Middle frontal gyrus (tissue), 1 donor: ENCODE results near the gene GPC2.
"Not testable (repeated sequence)": the region's sequence is repeated elsewhere in the genome, so short reads cannot be mapped to it uniquely, and the experiment has no call there.

ENCODE experiments used
- DNase-seq: peaks from one replicate; pipeline ENCODE4 v3.0.0-alpha.2; 2015; ENCODE audit warnings: low spot score; ENCODE audit errors: extremely low spot score

The GPC2 gene

DNA sequence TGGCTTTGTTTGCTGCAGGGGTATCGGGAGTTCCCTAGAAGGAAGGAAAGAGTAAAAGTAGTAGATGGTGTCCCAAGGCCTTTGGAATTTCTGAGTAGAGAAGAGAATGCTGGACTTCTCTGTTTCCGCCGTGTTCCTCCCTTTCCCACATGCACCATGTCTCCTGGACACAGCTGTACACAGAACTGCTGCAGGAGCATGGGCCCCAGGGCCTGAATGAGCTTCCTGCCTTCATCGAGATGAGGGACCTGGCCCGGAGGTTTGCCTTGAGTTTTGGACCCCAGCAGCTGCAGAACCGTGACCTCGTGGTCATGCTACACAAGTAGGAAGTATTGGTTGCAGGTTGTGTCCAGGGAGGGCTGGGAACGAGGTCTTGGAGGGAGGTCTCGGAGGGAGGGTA lies 27.3 kb upstream of the GPC2 start:
- no peak for DNase-seq

GRCh38 chr7:100200693-100201092 lies 23.5 kb upstream of the GPC2 start:
- no peak for DNase-seq

DNA sequence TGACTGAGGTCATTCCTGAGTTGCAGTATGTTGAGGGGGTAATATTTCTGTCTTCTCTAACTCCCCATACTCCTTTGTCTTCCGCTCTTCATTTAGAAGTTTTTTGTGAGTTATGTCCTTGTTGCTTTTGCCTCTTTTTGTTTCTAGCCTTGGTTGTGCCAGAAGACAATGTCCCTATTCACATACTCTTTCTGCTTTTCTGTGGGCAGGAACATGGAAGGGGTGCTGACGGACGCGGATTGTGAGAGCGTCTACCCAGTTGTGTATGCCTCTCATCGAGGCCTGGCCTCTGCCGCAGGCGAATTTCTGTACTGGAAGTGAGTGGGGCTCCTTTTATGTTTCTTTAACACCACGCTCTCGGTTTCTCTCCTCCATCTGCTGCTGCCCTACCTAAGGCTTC lies 21.1 kb upstream of the GPC2 start:
- DNase-seq, result no peak

DNA sequence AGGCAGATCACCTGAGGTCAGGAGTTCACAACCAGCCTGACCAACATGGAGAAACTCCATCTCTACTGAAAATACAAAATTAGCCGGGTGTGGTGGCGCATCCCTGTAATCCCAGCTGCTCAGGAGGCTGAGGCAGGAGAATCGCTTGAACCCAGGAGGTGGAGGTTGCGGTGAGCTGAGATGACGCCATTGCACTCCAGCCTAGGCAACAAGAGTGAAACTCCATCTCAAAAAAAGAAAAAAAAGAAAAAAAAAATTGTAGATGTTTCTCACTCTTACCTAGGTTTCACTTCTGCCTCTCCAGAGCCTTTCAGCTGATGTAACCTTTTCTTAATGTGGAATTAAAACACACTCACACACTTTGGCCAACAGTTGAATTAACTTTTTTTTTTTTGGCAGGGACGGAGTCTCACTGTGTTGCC lies 18.7 kb upstream of the GPC2 start:
- not testable (repeated sequence) for DNase-seq

- DNase-seq, result no peak
These were observed 18.0 kb upstream of the GPC2 start for GRCh38 chr7:100195222-100195621.

DNA sequence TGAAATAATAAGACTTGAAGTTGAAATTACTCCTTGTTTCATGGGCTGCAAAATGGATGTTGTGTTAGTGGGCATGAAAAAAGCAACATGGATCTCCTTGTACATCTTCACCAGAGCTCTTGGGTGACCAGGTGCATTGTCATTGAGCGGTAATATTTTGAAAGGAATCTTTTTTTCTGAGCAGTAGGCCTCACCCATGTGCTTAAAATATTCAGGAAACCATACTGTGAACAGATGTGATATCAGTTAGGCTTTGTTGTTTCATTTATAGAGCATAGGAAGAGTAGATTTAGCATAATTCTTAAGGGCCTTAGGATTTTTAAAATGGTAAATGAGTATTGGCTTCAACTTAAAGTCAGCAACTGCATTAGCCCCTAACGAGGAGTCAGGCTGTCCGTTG lies 15.8 kb upstream of the GPC2 start:
- no peak for DNase-seq

GRCh38 chr7:100192281-100192862 lies 15.2 kb upstream of the GPC2 start:
- not testable (repeated sequence) for DNase-seq

DNA sequence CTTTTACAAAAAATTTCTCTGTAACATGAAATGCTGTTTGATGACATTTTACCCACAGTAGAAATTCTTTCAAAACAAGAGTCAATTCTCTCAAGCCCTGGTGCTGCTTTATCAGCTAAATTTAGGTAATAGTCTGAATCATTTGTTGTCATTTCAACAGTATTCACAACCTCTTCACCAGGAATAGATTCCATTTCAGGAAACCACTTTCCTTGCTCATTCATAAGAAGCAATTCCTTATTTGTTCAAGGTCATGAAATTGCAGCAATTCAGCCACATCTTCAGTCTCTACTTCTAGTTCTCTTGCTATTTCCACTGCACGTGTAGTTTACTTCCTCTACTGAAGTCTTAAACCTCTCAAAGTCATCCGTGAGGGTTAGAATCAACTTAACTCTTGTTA lies 14.6 kb upstream of the GPC2 start:
- DNase-seq, result no peak

GRCh38 chr7:100190048-100190711 lies 13.0 kb upstream of the GPC2 start:
- DNase-seq, result no peak

- no peak for DNase-seq
These were observed 11.9 kb upstream of the GPC2 start for GRCh38 chr7:100189061-100189460.

DNA sequence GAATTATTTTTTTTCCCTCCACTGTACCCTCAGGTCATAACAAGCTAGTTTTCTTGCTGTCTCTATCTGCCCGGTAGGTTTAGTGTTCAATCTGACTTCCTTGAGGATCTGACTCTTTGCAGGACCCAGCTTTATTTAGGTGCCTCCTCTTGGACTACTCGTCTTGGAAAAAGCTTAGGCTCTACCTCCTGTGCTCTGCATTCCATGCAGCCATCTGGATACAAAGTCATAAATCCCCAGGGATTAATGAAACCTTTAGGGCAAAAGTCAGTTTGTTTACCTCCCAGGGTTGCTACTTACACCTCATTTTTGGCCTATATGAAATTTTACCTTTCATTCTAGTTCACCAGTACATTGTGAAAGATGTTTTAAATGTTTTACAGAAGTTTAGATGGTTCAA lies 8.5 kb upstream of the GPC2 start:
- no peak for DNase-seq

DNA sequence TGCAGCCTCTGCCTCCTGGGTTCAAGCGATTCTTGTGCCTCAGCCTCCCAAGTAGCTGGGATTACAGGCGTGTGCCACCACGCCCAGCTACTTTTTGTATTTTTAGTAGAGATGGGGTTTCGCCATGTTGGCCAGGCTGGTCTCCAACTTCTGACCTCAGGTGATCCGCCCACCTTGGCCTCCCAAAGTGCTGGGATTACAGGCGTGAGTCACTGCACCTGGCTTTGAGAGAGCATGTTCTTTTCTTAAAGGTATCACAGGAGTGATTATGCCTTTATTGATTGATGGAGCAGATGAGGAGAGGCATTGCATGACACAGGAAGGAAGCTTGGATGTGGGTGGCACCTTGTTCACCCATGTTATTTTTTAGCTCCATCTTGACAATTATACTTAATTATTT lies 5.9 kb upstream of the GPC2 start:
- not testable (repeated sequence) for DNase-seq

- DNase-seq, result not testable (repeated sequence)
These were observed 5.4 kb upstream of the GPC2 start for GRCh38 chr7:100182616-100183015.

GRCh38 chr7:100180084-100180483 lies 2.9 kb upstream of the GPC2 start:
- not testable (repeated sequence) for DNase-seq

DNA sequence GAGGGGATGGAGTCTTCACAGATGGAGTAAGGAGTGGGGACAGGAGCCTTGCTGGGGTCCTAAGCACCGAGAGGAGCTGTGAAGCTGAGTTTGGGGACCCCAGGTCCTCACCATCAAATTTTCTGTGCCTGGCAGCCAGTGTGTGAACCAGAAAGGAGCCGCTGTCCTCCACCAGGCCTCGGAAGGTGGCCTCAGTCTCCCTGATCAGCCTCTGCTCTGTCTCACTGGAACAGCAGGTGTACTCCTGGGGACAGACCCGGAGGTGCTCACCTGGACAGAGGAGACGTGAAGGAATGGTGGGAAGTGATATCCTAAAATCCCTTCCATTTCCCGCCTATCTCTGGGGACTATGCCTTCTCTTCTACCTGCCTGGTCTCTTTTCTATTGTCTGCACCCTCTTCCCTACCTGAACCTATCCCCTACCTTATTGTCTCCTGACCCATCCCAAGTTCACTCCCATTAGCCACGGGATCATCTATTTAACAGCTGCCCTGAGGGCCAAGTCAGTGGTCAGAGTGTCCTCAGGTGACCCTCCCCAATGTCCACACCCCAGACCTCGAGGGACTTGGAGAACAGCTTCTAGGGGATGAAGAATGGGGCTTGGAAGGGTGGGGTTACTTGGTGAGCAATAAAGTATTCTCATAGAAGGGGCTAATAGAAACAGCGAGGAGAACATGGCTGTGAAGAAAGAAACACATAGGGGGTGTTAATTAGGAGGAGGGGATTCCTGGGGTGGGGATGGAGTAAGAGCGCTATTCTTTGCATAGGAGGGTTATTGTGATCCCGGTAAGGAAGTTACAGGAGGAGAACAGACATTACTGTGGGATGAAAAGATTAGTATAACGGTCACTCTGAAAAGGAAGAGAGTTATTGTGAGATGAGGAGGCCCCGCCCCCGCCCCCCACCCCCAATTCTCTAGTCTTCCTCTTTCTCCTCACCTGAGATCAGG lies 811 bp downstream of the GPC2 start:
- DNase-seq, result no peak

- no peak for DNase-seq
These were observed 1.8 kb downstream of the GPC2 start for GRCh38 chr7:100175296-100175935.

GRCh38 chr7:100174582-100174981 lies 2.6 kb downstream of the GPC2 start:
- DNase-seq, result no peak

DNA sequence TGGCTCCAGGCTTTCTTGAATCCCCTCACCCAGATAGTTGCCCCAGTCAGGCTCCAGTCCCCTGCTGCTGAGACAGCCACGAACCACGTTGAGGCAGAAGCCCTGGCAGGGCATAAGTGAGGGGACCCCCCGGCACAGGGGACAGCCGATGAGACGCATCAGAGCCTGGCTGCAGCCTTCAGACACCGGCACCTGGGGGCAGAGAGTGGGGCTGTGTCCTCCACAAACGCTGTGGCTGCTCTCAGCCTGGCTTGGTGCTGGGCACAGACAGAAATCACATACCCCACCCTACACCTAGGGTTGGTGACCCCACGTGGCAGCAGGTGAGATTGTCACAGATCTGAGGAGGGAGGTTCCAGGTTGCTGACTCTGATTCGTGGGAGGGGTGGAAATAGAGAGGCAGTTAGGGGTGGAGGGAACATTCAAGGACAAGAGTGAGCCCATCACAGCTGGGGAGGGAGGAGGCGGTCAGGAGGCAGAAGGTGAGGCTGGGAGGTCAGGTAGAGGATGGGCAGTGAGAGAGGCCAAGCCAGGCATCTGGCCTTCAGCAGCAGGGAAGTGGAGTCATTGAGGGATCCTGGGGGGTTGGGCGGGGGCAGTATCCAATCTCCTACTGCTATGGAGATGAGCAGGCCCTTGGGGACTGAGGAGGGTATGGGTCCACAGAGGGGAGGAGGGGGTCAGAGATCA lies 3.2 kb downstream of the GPC2 start:
- no peak for DNase-seq

DNA sequence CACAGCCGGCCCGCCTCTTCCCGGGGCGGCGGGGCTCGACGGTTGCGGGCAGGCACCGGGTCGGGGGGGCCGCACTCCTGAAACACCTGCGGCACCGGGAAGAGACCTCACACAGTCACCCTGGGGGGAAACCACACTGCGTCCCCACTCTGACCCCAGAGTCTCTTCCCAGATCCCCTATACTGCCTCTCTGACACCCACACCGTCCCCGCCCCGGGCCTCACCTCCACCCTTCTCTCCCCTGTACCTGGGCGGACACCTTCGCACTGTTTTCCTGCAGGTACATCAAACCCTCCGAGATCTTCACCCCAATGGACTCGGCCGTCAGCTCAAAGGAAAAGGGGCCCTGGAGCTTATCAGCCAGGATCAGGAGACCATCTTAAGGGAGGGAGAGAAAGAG lies 5.3 kb downstream of the GPC2 start:
- DNase-seq, result no peak

DNA sequence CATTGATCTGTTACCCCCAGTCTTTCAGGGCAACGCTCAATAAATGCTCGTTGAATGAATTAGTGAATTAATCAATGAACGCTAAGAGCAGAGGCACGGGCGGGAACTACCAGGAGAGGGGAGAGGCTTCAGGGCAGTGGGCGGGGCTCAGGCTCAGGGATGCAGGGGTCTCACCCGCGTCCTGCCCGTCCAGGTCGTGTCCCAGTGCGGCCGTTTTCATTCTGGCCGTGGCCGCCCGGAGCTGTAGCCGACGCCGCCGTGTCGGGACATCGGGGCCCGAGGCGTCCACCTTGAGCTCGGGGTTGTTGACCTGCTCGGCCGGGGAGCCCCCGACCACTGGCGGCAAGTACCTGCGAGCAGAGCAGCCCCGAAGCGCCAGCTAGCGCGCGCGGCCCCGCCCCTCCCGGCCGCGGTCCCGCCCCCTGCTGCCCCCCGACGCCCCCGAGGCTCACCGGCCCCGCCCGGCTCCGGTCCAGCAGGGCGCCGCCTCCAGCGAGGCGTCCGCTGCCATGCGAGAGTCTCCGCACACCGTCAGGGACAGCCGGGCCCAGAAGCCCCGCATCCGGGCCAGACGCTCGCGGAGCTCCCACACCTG lies 6.0 kb downstream of the GPC2 start:
- no peak for DNase-seq
